K562 (cell line): ENCODE results near the gene RNF151. TPM values are rescaled to one million over a fixed set of nuclear protein-coding genes. Genes with fewer than 3 reads are reported as not detected.

ENCODE experiments used
- BACH1 ChIP-seq: fragments of 200-800 bp; sonication (Bioruptor generic); IDR thresholded peaks from 2 replicates; pipeline ENCODE4 v1.6.1; 2016; ENCODE audit warnings: missing genetic modification characterization, missing compliant biosample characterization
- CTBP1 ChIP-seq: fragments of 450-650 bp; IDR thresholded peaks from 2 replicates; pipeline ENCODE4 v1.6.1; 2016; ENCODE audit warnings: borderline replicate concordance
- HDAC2 ChIP-seq: fragments of 450-650 bp; IDR thresholded peaks from 2 replicates; pipeline ENCODE4 v1.6.1; 2016; ENCODE audit warnings: mild to moderate bottlenecking
- IRF2 ChIP-seq: sonication (generic); formaldehyde crosslinking; IDR thresholded peaks from 2 replicates; pipeline ENCODE4 v1.8.1; 2022; ENCODE audit warnings: mild to moderate bottlenecking, missing genetic modification reagents
- TEAD4 ChIP-seq, 2 experiments: sonication (generic) in 1 of 2; formaldehyde crosslinking in 1 of 2; IDR thresholded peaks; 2 replicates each; pipeline versions ENCODE4 v1.6.1 to v1.8.0; 2012 to 2022; ENCODE audit warnings: borderline replicate concordance in 1 of 2, inconsistent platforms in 1 of 2, low read length in 1 of 2, mild to moderate bottlenecking in 1 of 2, missing genetic modification reagents in 1 of 2
- ZBTB40 ChIP-seq, 2 experiments: fragments of 450-650 bp in 1 of 2; sonication (generic) in 1 of 2; formaldehyde crosslinking in 1 of 2; IDR thresholded peaks; 2 replicates each; pipeline versions ENCODE4 v1.7.1 to v1.9.0; 2016 to 2022; ENCODE audit warnings: inconsistent platforms in 1 of 2, mild to moderate bottlenecking in 1 of 2, missing genetic modification reagents in 1 of 2
- ZNF449 ChIP-seq: fragments of 250-450 bp; sonication (Bioruptor Pico); IDR thresholded peaks from 2 replicates; pipeline ENCODE4 v1.8.0; 2022; ENCODE audit warnings: moderate library complexity, mild to moderate bottlenecking, inconsistent platforms
- ZNF609 ChIP-seq: sonication (generic); formaldehyde crosslinking; IDR thresholded peaks from 2 replicates; pipeline ENCODE4 v1.8.1; 2023; ENCODE audit warnings: missing genetic modification reagents, mild to moderate bottlenecking, borderline replicate concordance
- polyA plus RNA-seq, 8 experiments: library from polyadenylated mRNA; depleted of rRNA in 4 of 8; stranded (reverse) in 5 of 8; unstranded in 3 of 8; fragments of >200 nt; fragmentation: Nextera tagmentation in 2 of 8; fragmentation: Illumina TruSeq in 1 of 8; extraction: Ambion mirVana in 2 of 8; extraction: Trizol in 1 of 8; gene quantifications; 2 replicates each; pipeline versions ENCODE4 v1.2.1 to v1.2.3, GENCODE V29; 2011 to 2014; ENCODE audit warnings: inconsistent platforms in 1 of 8, missing spikeins in 1 of 8
- total RNA-seq, 7 experiments: library from RNA; depleted of rRNA in 6 of 7; stranded (reverse); fragments of >200 nt in 6 of 7; fragmentation: Illumina TruSeq in 2 of 7; extraction: Trizol in 2 of 7; gene quantifications; 2 replicates each; pipeline versions ENCODE4 v1.2.1 to v1.2.3, GENCODE V29; 2011 to 2021; ENCODE audit warnings: low replicate concordance in 1 of 7

Gene RNF151
- total and polyA plus RNA-seq, 9 of the 15 experiments (the other 6 are each of a cell fraction or from before 2014, with no cell fraction given), result not detected

GRCh38 chr16:2015117-2015946 is 48.7 kb downstream of the RNF151 start (continued):
- TF ChIP-seq TEAD4 (IDR thresholded peaks at IDR 0.05; ENCODE audit: low read length) (no peak), TEAD4 (CRISPR knock-in tag; IDR thresholded peaks at IDR 0.05; ENCODE audit: borderline replicate concordance) (no peak), ZNF449 (CRISPR knock-in tag) (no peak), CTBP1 (no peak), BACH1 (tag) (no peak), HDAC2 (no peak), IRF2 (CRISPR knock-in tag) (no peak), ZBTB40 (IDR thresholded peaks at IDR 0.05) (no peak), ZBTB40 (CRISPR knock-in tag; IDR thresholded peaks at IDR 0.05) (no peak), ZNF609 (no peak)
